Stimulated activated CD8-positive, alpha-beta memory T cell treated with anti-CD3 and anti-CD28 coated beads, Interleukin-2, amount 100 ng/mL, for 1 hour (primary cell): ENCODE measurements around the gene NRDC.
"Not testable (repeated sequence)": the region's sequence is repeated elsewhere in the genome, so short reads cannot be mapped to it uniquely, and the experiment has no call there.

Experiments
- DNase-seq, 2 donors: peaks; one replicate each; pipeline ENCODE4 v3.0.0-alpha.2; 2020; ENCODE audit warnings: low read depth in 2 of 2

The NRDC gene

DNA sequence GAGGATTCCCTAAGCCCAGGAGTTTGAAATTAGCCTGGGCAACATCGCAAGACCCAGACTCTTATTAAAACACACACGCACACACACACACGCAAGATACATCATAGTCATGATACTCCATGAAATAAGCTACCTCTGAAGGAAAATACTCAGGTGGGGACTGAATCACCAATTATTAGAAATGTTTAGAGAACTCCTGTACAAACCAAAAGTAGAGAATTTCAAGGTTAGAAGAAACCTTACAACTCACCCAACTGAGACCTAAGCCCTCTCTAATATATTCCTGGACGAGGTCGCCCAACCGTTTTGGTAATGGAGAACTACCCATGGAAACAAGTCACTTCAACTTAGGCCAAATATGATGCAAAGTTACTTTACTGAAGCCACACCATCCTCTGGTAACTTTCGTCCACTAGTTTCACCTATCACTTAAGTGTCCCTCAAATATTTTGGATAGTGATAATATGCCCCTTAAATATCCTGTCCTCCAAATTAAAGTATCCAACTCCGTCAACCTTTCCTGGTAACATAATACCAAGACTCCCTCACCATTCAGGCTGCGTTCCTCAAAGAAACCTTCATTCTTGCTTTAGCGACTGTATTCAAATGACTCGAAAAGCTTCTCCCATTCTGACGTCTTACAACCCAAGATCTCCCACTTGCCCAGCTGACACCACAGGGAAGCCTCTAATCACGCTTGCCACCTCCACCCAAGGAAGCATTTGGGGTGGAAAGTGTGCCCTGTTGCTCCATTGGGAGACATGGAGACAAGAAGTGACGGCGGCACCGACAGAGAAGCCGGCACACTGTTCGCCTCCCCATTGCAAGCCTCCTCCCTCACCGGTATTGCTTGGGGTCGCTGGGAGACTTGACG, 856 bp downstream of the NRDC start:
- DNase-seq, result no peak

DNA sequence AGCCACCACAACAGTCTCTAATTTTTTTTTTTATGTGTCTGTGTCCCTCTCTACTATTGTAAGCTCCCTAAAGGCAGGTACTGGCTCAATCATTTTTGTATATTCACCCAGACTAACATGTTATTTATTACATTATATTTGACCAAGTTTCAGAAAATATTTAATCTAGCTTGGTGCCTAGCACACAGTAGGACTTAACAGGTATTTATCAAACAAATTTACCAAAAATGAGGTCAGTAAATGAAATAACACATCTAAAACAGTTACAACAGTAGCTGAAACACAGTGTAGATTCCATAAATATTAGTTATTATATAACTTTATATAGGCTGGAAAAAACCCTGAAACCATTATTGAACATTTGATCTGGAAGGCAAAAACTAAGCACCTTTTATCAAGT, 2.7 kb downstream of the NRDC start:
- no peak for DNase-seq

DNA sequence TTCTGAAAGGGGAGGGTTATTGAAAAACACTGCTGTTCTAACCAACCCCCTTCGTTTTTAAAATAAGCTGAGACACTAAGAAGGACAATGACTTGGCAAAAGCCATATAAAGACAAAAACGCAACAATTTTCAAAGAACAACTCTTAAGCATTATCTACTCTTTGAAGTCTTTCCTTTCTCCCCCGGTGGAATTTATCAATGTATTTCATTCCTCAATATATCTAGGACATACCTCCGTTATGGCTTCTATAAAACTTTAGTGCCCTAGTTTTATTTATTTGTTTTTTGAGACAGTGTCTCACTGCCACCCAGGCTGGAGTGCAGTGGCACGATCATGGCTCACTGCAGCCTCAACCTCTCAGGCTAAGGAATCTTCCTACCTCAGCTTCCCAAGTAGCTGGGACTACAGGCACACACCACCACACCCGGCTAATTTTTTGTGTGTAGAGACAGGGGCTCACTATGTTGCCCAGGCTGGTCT, 3.2 kb downstream of the NRDC start:
- no peak for DNase-seq

DNA sequence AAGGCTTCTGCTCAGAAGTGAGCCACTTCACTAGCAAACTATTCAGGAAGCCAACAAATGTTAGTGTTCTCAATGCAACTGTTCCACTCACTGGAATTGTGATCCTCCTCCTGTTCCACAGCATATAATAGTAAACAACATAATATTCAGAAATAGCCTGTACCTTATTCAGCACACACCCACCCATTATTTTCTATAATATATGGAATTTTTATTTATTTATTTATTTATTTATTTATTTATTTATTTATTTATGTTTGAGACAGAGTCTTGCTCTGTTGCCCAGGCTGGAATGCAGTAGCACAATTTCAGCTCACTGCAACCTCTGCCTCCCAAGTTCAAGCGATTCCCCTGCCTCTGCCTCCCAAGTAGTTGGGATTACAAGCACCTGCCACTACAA, 5.3 kb downstream of the NRDC start:
- not testable (repeated sequence) for DNase-seq

DNA sequence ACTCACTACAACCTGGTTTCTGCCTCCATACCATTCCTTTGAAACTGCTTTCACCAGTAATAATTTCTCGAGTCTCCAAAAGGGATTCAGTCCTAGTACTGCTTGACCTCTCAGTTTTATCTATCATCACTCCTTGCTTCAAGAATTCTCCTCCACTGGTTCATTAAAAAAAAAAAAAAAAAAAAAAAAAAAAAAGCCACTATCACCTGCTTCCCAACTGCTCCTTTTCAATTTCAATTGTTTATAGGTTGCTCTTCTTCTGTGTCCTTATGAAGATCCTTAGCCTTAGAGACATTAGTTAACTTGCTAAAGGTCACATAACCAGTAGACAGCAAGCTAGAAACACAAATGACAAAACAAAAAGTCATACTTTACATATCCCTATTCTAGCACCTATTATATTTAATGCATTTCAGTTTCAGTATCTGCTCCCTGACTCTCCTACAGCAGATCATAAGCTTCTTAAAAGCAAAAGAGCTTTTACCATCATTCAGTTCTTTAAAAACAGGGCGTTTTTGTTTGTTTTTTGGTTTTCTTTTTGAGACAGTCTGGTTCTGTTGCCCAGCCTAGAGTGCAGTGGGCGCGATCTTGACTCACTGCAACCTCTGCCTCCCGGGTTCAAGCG, 7.1 kb downstream of the NRDC start:
- no peak for DNase-seq

DNA sequence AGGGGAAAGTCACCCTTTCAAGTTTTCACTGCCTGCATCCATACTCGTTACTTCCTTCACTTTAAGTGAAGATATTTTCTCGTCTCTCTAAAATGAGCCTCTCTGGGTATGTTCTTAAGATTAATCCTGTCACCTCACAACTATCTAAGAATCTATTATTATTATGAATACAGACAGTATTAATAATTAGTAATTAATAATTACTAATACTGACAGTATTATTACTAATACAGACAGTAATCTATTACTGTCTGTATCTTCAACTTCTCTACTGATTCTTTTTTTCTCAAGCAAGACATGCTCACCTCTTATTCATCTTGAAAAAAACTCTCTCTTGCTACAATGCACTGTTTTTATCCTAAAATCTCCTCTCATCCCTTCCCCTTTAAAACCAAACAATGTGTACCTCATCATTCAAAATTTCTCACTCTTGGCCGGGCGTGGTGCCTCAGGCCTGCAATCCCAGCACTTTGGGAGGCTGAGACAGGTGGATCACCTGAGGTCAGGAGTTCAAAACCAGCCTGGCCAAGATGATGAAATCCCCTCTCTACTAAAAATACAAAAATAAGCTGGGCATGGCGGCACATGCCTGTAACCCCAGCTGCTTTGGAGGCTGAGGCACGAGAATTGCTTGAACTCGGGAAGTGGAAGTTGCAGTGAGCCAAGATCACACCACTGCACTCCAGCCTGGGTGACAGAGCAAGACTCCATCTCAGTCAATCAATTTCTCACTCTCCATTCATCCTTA, 7.8 kb downstream of the NRDC start:
- DNase-seq, result no peak

DNA sequence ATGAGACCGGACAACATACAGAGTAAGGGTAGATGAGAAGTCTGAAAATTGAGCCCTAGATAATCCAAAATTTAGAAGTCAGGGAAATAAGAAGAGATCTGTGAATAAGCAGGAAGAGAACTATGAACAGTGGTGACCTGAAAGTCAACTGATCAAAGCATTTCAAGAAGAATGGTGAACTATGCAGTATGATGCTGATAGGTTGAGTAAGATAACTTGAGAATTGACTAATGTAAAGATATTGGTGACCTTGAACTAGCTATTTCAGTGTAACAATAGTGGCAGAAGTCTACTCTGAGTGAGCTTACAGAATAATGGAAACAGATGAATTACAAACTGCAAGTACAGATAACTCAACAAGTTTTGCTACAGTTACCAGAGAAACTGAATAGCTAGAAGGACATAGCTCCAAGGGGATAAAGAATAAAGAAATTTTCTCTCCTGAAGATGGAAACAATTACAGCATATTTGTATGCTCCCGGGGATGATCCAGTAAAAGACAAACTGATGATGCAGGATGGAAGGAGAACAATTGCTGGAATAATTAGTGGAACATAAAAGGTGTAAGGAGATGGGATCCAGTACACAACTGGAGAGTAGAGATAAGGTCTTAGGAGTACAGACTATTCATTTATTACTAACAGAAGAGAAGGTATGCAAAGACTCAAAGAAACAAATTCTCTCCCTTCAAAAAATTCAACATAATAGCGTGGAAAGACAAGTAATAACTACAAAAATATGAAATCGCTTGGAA, 10.9 kb downstream of the NRDC start:
- DNase-seq, result no peak

DNA sequence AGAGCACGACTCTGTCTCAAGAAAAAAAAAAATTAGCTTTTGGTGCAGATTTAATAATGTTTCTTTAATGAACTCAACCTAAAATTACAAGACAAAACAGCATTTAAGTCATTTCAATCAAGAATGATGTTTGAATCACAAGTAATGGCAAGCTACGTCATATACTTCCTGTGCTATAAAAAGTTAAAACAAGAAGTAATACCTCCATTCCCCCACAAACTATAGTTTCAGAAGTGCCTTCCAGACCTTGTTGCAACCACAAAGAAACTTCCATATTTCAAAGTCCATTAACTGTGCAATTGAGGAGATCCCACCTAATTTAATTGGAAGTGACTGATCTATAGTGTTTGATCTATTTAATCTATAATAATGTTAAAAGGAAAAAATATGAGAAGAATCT, 15.1 kb downstream of the NRDC start:
- DNase-seq, result no peak

DNA sequence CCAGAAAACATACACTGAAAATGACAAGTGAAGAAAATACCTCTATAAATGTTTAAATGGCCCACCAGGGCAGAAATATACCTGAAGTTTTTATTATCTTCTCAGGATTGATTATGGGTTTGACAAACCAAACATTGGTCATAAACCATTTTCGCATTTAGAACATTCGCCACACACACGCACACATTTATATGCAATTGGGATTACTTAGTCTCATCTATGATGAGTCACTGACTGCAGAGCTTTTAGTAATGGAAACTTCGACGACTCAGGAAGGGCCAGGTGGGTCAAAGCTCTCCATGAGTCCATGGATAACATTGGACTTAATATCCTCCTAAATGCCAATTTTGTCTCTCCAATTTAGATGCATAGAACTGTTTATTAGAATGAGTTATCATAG, 16.9 kb downstream of the NRDC start:
- no peak for DNase-seq

DNA sequence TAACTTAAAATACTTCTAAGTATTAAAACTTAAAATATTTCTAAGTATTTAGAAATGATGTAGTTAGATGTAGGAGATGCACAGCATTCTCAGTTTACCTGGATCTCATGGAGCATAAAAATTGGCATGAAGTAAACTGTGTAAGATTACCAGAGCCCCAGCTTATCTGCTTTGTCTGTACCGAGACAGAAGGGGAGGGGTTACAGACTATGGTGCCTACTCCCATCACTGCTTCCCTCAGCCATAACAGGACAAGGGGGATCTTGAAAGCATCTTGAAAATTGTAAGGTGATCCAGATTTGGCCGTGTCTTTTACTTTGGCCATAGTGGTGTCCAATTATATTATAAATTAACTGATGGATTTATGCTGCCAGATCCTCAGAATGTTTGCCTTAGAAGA, 18.8 kb downstream of the NRDC start:
- no peak for DNase-seq

DNA sequence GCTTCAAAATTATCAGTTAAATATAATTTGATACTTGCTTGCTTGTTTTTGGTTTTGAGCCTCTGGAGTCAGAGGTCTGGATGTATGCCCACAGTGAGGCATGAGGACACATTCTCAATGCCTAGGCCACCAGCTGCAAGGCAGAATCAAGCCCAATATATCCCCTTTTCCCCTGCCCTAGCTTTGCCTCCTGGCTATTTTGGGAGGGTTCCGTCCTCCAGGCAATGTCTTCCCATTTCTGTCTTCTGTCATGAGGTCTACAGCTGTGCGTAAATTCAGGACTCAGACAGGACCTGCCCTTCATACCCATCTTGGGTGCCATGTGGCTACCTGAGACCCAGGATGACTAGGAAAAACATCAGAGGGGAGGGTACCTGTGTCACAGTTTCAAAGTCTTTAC, 19.2 kb downstream of the NRDC start:
- no peak for DNase-seq

DNA sequence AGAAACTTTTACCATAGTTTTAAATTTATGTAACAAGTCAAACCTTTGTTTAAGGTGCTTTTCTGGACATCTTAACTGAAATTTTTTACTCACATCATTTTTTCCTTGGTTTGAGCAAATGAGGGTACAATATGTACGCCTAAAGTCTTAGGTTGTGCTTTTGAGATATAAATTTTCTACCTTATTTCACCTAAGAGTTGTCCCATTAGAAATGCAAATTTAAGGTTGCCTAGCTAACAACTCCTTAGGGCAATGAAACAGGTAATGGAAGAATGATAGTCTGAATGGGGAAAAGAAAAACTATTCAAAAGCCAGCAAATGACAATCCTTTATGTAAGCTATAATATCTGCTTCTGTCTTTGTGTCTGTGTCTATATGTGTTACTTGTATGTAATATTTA, 19.6 kb downstream of the NRDC start:
- no peak for DNase-seq

DNA sequence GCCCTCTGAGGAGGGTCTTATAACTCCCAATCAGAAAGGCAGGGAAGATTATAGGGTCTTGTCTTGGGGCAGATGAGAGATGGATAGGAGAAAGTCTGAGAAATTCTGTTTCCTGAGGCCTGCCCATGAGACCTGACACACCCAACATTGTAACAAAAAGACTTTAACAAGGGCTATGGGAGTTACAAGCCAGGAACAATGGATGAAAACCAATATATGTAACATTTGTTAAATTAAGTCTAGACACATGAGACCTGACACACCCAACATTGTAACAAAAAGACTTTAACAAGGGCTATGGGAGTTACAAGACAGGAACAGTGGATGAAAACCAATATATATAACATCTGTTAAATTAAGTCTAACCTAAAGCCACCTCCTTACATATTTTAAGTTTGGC, 21.8 kb downstream of the NRDC start:
- DNase-seq, result no peak

DNA sequence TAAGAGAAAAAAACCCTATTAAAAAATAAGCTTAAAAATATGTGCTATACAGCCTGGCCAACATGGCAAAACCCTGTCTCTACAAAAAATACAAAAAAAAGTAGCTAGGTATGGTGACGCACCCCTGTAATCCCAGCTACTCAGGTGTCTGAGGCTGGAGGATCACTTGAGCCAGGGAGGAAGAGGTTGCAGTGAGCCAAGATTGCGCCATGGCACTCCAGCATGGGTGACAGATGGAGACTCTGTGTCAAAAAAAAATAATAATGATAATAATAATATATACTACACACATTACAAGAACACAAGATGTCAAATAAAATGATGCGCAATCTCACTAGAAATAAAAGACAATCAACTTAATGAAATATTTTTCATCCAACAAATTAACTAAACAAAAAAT, 22.9 kb downstream of the NRDC start:
- no peak for DNase-seq

DNA sequence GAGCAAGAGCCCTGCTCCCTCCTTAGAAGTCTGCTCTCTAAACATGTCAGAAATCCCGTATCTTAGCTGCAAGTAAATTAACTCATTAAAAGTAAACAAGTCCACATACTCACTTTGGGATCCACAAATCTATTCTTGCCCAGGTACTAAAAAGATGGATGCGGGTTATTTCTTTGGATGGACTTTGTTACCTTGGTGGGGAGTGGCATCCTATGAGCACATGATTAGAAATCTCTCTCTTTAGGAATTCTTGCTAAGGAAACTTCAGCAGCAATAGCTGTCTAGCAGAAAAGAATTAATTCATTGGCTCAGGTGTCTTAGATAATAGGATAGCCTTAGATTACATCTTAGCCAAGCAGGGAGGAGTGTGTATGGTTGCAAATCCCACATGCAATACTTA, 25.2 kb downstream of the NRDC start:
- no peak for DNase-seq

DNA sequence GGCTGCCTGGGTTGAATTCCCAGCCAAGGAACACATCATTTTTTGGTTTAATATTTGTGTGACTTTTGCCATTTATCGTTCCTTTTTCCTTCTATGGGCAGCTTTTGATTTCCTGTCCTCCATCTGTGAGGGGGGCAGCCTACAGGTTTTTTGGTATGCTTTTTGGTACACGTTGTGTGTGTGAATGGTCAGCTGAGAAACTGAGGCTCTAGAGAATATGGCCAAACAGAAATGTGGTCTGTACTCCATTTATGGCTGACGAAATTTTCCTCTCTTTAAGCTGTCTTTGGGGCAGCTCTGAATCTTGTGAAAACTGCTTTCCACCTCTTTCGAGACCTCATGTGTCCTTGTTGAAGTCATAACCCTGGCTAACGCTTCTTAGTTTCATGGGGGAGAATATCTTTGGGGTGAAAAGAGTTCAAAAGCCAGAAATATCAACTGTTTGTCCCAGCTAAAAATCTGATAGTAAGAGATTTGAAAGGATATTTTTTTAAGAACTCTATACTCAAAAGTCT, 26.6 kb downstream of the NRDC start:
- DNase-seq, result no peak

DNA sequence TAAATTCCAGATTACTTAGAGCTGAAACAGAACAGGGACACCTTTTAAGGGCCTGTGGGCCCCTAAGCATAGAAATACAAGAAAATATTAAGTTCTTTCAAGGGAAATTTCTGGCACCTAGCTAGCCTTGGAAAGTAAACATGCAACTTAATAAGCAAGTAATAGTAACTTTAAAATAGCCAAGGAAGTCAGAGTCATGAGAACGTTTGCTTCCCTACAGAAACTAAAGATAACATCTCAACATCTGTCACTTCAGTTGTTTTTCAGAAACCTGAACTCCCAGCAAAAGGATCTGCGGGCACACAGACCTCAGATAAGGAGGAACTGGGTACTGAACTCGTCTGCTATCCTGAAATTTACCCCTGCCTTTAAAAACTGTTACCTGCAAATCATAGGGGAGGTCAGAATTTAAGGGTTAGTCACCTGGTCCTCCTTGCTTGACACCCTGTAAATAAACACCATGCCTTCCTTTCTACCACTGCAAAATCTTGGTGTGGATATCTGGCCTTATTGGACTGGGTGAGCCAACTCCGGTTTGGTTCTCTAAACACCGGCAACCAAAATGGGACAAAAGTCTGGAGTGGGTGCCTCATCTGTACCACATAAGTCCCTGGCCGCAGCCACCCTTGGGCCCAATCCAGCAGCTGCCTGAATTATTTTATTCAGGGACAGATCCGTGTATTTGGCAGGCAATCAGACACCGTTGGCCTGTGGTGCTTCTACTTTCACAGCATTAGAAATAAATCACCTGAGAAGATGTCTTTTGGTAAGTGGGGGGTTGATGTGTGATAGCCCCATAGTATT, 27.9 kb downstream of the NRDC start:
- no peak for DNase-seq

DNA sequence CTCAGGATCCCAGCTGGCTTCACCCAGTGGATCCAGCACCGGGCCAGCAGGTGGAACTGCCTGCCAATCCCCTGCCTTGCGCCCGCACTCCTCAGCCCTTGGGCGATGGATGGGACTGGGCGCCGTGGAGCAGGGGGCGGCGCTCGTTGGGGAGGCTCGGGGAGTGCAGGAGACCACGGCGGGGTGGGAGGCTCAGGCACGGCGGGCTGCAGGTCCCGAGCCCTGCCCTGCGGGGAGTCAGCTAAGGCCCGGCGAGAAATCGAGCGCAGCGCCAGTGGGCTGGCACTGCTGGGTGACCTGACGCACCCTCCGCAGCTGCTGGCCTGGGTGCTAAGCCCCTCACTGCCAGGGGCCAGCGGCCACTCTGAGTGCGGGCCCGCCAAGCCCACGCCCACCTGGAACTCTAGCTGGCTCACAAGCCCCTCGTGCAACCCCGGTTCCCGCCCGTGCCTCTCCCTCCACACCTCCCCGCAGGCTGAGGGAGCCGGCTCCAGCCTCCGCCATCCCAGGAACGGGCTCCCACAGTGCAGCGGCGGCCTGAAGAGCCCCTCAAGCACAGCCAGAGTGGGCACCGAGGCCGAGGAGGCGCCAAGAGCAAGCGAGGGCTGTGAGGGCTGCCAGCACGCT, 31.1 kb downstream of the NRDC start:
- DNase-seq, result no peak

DNA sequence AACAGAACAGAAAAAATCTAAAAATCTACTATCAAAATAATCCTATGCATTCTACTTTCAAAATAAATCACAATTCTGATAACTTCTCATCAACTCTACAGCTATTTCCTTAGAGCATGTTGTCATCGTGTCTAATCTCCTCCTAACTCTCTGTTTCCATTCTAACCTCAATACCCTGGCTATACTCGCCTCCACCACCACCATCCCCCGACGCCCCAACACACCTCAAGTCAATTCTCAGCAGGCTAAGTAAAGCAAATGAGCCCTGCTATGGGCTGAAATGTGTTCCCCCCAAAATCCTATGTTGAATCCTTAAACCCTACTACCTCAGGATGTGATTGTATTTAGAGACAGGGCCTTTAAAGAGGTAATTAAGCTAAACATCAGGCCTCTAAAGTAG, 34.6 kb downstream of the NRDC start:
- DNase-seq, result no peak

DNA sequence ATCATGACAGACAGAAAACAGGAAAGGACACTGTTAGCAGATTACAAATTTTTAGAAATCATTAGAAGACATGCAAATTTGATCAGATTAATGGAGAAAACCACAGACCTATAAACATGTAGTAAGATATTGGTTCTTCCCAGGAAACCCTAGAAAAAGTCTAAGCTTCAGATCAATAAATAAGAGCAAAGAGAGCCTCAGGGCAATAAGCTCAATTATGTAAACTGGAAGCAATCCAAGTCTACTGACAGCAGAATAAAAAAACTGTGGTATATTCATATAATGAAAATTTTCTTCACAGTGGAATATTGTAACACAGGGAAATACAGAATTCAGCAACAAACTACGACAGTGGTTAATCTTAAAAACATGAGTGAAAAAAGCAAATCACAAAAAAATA, 36.3 kb downstream of the NRDC start:
- DNase-seq, result no peak
